Natural killer cell (primary cell): ENCODE data around the gene CENPM. TPM values are rescaled to one million over a fixed set of nuclear protein-coding genes. Genes with fewer than 3 reads are reported as not detected.

ENCODE experiments used
- ATAC-seq, 3 donors: fragments of 150-1000 bp in 2 of 3; fragments of 200-7000 bp in 1 of 3; cut with Tn5 transposase; 1 replicate in 1 of 3; 2 replicates in 2 of 3; pipeline ENCODE4 v1.10.0; 2021; ENCODE audit warnings: mild to moderate bottlenecking in 2 of 3, moderate library complexity in 2 of 3
- DNase-seq, 2 donors: peaks; one replicate each; pipeline versions ENCODE4 v3.0.0 to v3.0.0-alpha.2; 2013 to 2021; ENCODE audit warnings: mixed read lengths in 1 of 2
- H3K27ac ChIP-seq: one replicate; pipeline ENCODE4 v1.5.1; 2013; ENCODE audit warnings: mild to moderate bottlenecking, low read length
- H3K27me3 ChIP-seq: one replicate; pipeline ENCODE4 v1.6.1; 2013; ENCODE audit warnings: low read length; ENCODE audit not compliant: control insufficient read depth, insufficient read depth
- H3K36me3 ChIP-seq: one replicate; pipeline ENCODE4 v1.6.1; 2013; ENCODE audit warnings: low read length; ENCODE audit not compliant: control insufficient read depth, insufficient read depth
- H3K4me1 ChIP-seq: one replicate; pipeline ENCODE4 v1.6.1; 2013; ENCODE audit warnings: low read length; ENCODE audit not compliant: control insufficient read depth, insufficient read depth
- H3K4me3 ChIP-seq: one replicate; pipeline ENCODE4 v1.5.1; 2013; ENCODE audit warnings: low read length
- H3K9me3 ChIP-seq: one replicate; pipeline ENCODE4 v1.6.1; 2013; ENCODE audit warnings: low read length; ENCODE audit not compliant: control insufficient read depth, insufficient read depth
- H3K27ac Mint-ChIP-seq, 2 donors: one replicate each; pipeline ENCODE4 v1.8.0; 2022; ENCODE audit warnings: mild to moderate bottlenecking in 2 of 2, mixed read lengths in 2 of 2, moderate library complexity in 1 of 2
- H3K27me3 Mint-ChIP-seq, 2 donors: one replicate each; pipeline ENCODE4 v1.8.0; 2022; ENCODE audit warnings: low read depth in 2 of 2, mixed read lengths in 2 of 2
- H3K36me3 Mint-ChIP-seq: one replicate; pipeline ENCODE4 v1.8.0; 2022; ENCODE audit warnings: mixed read lengths
- H3K4me1 Mint-ChIP-seq, 2 donors: one replicate each; pipeline ENCODE4 v1.8.0; 2022; ENCODE audit warnings: mixed read lengths in 2 of 2
- H3K4me3 Mint-ChIP-seq: one replicate; pipeline ENCODE4 v1.8.0; 2022; ENCODE audit warnings: mild to moderate bottlenecking, moderate library complexity, mixed read lengths
- H3K9me3 Mint-ChIP-seq, 2 donors: one replicate each; pipeline ENCODE4 v1.8.0; 2022; ENCODE audit warnings: mixed read lengths in 2 of 2
- WGBS: methylation state at CpG from one replicate; pipeline ENCODE4 v1.1.7; 2013; ENCODE audit warnings: missing lambda C conversion rate; ENCODE audit not compliant: insufficient coverage; 5-methylcytosine and 5-hydroxymethylcytosine counted together
- intact Hi-C: fragments of 100-400 bp; cut with micrococcal nuclease; formaldehyde crosslinking; loops from one replicate; pipeline ENCODE4 v1.14.2; 2022
- total RNA-seq, 4 donors: library from RNA; stranded (reverse); fragments of 120-200 nt in 1 of 4; gene quantifications; one replicate each; pipeline versions ENCODE4 v1.2.3 to v1.2.4, GENCODE V29; 2013 to 2022
- TF ChIP-seq, protein P1 (sequence below): fragments of 200-600 bp; IDR thresholded peaks from one replicate; pipeline ENCODE4 v1.8.0; 2022; ENCODE audit warnings: antibody characterized with exemption

The CENPM gene
- total RNA-seq, 3 donors from 2014 or later (not counting 1 experiment from before 2014, with no cell fraction given): 4.2 to 7.1 (median 6.1) TPM

- Histone ChIP-seq H3K4me1 (peaks cover 49% of the 10 kb centered on the region), H3K9me3 (no peaks in the 10 kb centered on the region), H3K27me3 (peaks cover 6% of the 10 kb centered on the region), H3K27ac (peak overlapping the region; percentile 68), H3K36me3 (no peaks in the 10 kb centered on the region), H3K4me3 (no peak overlapping the region)
- no peak for ATAC-seq
- Mint-ChIP-seq H3K4me3 (no peak overlapping the region), H3K4me1 (peaks cover 5 to 7% of the 10 kb centered on the region in 2 donors), H3K36me3 (no peaks in the 10 kb centered on the region), H3K9me3 (no peaks in the 10 kb centered on the region), H3K27me3 (peaks cover 0 to 23% of the 10 kb centered on the region in 2 donors), H3K27ac (peak overlapping the region in 1 of 2 donors; percentile 22)
- DNase-seq: no peak
- 84% methylated on average over 6 of the region's 6 CpGs for WGBS
- TF ChIP-seq, protein P1, sequence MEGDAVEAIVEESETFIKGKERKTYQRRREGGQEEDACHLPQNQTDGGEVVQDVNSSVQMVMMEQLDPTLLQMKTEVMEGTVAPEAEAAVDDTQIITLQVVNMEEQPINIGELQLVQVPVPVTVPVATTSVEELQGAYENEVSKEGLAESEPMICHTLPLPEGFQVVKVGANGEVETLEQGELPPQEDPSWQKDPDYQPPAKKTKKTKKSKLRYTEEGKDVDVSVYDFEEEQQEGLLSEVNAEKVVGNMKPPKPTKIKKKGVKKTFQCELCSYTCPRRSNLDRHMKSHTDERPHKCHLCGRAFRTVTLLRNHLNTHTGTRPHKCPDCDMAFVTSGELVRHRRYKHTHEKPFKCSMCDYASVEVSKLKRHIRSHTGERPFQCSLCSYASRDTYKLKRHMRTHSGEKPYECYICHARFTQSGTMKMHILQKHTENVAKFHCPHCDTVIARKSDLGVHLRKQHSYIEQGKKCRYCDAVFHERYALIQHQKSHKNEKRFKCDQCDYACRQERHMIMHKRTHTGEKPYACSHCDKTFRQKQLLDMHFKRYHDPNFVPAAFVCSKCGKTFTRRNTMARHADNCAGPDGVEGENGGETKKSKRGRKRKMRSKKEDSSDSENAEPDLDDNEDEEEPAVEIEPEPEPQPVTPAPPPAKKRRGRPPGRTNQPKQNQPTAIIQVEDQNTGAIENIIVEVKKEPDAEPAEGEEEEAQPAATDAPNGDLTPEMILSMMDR: no peak
- intact Hi-C loops: no loop called here
Observed at GRCh38 chr22:41927813-41928212, 19.1 kb downstream of the CENPM start.

DNA sequence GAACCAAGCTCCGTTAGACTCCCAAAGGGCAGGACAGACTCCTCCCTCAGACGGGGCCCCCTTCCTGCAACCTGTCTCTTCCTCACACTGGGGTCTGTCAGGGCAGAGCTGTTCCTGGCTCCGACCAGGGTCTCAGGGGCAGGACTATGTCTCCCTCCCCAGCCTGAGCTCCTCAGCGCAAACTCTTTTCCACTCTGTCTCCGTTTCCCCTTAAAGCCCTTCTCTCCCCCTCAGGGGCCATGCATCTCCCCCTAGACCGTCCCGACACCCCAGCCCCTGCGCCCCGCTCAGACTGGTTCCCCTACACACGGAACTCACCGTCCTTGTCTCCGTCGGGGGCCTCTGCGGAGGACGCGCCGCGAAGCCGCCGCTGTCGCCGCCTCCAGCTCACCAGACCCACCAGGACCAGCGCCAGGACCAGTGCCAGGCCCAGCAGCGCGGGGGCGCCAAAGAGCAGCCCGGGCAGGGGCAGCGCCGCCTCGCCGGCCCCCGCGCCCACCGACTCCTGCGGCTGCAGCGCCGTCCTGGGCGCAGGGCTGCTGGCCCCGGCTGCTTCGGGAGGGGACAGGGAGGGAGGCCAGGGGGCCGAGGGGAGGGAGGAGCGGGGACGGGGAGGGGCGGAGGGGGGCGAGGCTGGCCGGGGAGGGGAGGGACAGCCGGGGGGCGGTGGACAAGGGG is 21.0 kb downstream of the CENPM start:
- H3K4me1 ChIP-seq: peaks cover 40% of the 10 kb centered on the region
- Mint-ChIP-seq H3K4me1 (peaks cover 5 to 7% of the 10 kb centered on the region in 2 donors), H3K36me3 (no peaks in the 10 kb centered on the region), H3K27me3 (peaks cover 0 to 23% of the 10 kb centered on the region in 2 donors), H3K4me3 (peak overlapping the region; percentile 72), H3K27ac (peak overlapping the region in 1 of 2 donors; percentile 51), H3K9me3 (no peaks in the 10 kb centered on the region)
- peak overlapping the region; percentile 48 for H3K4me3 ChIP-seq
- H3K27me3 ChIP-seq: peaks cover 6% of the 10 kb centered on the region
- ATAC-seq (peak; percentile 85 to 93 (median 92)), DNase-seq (peak; percentile 76 to 87)
- H3K27ac ChIP-seq: peak overlapping the region; percentile 73
- 3% methylated on average over 37 of the region's 48 CpGs for WGBS
- no peaks in the 10 kb centered on the region for H3K36me3 ChIP-seq
- TF ChIP-seq, protein P1: peak; percentile 78
- intact Hi-C loops: no loop called here
- H3K9me3 ChIP-seq: no peaks in the 10 kb centered on the region

- H3K27ac Mint-ChIP-seq: no peak overlapping the region
- intact Hi-C loops: no loop called here
- DNase-seq (no peak), ATAC-seq (no peak)
- H3K4me3 Mint-ChIP-seq: no peak overlapping the region
- H3K27me3 Mint-ChIP-seq: peaks cover 0 to 23% of the 10 kb centered on the region in 2 donors
- peaks cover 12% of the 10 kb centered on the region for H3K27me3 ChIP-seq
- no peaks in the 10 kb centered on the region for H3K36me3 ChIP-seq
- H3K4me1 Mint-ChIP-seq: peaks cover 5 to 20% of the 10 kb centered on the region in 2 donors
- 90% methylated on average over 14 of the region's 14 CpGs for WGBS
- H3K27ac ChIP-seq: peak overlapping the region; percentile 52
- H3K9me3 Mint-ChIP-seq: no peaks in the 10 kb centered on the region
- no peaks in the 10 kb centered on the region for H3K36me3 Mint-ChIP-seq
- H3K4me1 ChIP-seq: peaks cover 52% of the 10 kb centered on the region
- TF ChIP-seq, protein P1: no peak
- H3K4me3 ChIP-seq: no peak overlapping the region
- H3K9me3 ChIP-seq: no peaks in the 10 kb centered on the region
Observed at GRCh38 chr22:41923595-41924276, 23.2 kb downstream of the CENPM start.
